ENCODE data around the gene MCF2L.

Gene MCF2L

GRCh38 chr13:113017506-113018215, 48.6 kb downstream of the MCF2L start:
- Histone ChIP-seq H3K27ac (no peak overlapping the region), H3K4me3 (ENCODE audit: low read depth, low read length) (no peak overlapping the region), H3K27me3 (replicated peaks) (peaks cover 3% of the 10 kb centered on the region), H3K36me3 (replicated peaks) (no peaks in the 10 kb centered on the region)
- TF ChIP-seq, protein P1, sequence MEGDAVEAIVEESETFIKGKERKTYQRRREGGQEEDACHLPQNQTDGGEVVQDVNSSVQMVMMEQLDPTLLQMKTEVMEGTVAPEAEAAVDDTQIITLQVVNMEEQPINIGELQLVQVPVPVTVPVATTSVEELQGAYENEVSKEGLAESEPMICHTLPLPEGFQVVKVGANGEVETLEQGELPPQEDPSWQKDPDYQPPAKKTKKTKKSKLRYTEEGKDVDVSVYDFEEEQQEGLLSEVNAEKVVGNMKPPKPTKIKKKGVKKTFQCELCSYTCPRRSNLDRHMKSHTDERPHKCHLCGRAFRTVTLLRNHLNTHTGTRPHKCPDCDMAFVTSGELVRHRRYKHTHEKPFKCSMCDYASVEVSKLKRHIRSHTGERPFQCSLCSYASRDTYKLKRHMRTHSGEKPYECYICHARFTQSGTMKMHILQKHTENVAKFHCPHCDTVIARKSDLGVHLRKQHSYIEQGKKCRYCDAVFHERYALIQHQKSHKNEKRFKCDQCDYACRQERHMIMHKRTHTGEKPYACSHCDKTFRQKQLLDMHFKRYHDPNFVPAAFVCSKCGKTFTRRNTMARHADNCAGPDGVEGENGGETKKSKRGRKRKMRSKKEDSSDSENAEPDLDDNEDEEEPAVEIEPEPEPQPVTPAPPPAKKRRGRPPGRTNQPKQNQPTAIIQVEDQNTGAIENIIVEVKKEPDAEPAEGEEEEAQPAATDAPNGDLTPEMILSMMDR (IDR thresholded peaks at IDR 0.05; ENCODE audit: low read depth, low read length, missing control alignments): no peak
- in situ Hi-C loops (cut with HindIII; ENCODE audit: low pct_ligation_motif_present, low sequenced_read_pairs): no loop called here
- no peak for DNase-seq

DNA sequence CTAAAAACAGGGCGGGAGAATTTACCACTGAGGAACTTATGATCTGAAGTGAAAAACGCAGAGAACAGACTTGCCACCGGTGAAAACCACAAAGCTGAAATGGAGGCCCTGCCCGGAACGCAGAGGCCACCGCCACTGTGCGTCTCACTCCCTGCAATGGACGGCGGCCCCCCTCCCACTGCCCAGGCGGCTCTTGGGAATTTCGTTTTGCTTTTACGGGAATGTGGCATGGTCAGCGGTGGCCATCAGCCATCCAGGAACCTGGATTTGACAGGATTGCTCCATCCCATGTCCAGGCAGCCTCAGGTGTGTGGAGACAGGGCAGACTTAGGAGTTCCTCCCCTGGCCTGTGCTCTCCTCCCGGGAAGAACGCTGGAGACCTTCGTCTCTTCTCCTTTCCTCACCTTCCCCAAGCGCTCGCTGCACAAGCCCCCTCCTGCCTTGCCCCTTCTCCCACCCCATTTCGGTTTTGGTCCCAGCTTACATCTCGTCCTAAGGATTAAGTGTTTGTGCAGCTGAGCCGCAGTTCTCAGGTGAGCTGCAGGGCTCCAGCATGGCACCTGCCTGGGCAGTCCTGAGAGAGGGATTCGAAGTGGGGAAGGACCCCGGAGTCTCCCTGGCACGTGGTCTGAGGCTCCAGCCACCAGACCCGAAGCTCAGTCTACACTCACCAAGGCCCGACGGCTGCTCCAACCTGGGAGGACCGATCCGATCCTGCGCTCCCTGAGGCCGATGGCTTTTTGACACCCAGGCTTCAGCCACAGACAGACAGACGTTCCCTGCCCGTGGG, 49.9 kb downstream of the MCF2L start:
- H3K36me3 ChIP-seq (replicated peaks): no peaks in the 10 kb centered on the region
- in situ Hi-C loops (cut with HindIII; ENCODE audit: low pct_ligation_motif_present, low sequenced_read_pairs): no loop called here

DNA sequence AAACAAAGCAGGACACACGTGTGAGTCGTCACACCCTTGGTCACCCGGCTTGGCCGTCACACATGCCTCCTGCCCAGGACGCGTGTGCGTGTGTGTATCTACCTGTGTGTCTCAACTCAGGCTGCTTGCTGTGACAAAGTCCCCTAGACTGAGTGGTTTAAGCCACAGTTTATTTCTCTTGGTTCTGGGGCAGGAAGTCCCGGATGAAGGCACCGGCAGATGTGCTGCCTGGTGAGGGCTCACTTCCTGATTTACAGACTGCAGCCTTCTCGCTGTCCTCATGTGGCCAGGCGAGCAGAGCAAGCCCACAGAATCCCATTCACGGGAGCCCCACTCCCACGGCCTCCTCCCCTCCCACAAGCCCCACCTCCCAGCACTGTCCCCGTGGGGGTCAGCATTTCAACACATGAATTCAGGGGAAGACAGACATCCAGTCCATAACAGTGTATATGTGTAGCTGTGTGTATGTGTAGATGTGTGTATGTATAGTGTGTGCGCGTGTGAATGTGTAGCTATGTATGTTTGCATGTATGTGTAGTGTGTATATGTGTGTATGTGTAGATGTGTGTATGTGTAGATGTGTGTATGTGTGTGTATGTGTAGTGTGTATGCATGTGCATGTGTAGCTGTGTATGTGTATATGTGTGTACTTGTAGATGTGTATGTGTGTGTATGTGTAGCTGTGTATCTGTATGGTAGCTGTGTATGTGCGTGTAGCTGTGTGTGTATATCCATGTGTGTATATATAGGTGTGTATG, 51.5 kb downstream of the MCF2L start:
- Histone ChIP-seq H3K27ac (no peak overlapping the region), H3K4me3 (ENCODE audit: low read depth, low read length) (no peak overlapping the region), H3K36me3 (replicated peaks) (no peaks in the 10 kb centered on the region), H3K27me3 (replicated peaks) (peaks cover 15% of the 10 kb centered on the region)
- in situ Hi-C loops (cut with HindIII; ENCODE audit: low pct_ligation_motif_present, low sequenced_read_pairs): no loop called here
- no peak for DNase-seq
- TF ChIP-seq, protein P1 (IDR thresholded peaks at IDR 0.05; ENCODE audit: low read depth, low read length, missing control alignments): no peak

More for the DNA sequence above, 49.9 kb downstream of the MCF2L start:
- Histone ChIP-seq H3K4me3 (ENCODE audit: low read depth, low read length) (no peak overlapping the region), H3K27ac (no peak overlapping the region), H3K27me3 (replicated peaks) (peaks cover 14% of the 10 kb centered on the region)
- TF ChIP-seq, protein P1 (IDR thresholded peaks at IDR 0.05; ENCODE audit: low read depth, low read length, missing control alignments): no peak
- DNase-seq: no peak

GRCh38 chr13:113021391-113021790, 52.4 kb downstream of the MCF2L start:
- in situ Hi-C loops (cut with HindIII; ENCODE audit: low pct_ligation_motif_present, low sequenced_read_pairs): no loop called here
- no peaks in the 10 kb centered on the region for H3K36me3 ChIP-seq (replicated peaks)
- TF ChIP-seq, protein P1 (IDR thresholded peaks at IDR 0.05; ENCODE audit: low read depth, low read length, missing control alignments): no peak
- no peak overlapping the region for H3K27ac ChIP-seq
- H3K27me3 ChIP-seq (replicated peaks): peaks cover 15% of the 10 kb centered on the region
- no peak overlapping the region for H3K4me3 ChIP-seq (ENCODE audit: low read depth, low read length)
- no peak for DNase-seq

DNA sequence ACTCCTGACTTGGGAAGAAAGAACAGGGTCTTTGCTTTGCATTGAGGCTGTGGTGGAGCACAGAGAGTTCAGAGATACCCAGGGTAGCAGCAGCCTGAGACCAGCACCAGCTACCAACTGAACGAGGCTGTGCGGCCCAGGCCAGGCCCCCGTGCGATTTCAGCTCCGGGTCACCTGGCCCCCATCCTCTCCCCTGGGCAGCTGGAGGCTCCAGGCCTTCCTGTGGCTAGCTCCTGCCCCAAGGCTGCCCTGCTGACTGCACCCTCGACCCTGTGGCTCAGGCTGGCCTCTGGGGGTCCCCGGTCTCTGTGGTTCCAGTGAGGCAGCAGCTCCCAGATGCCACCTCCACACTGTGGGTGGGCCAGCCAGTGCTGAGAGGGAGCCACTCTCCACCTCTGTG, 52.8 kb downstream of the MCF2L start:
- in situ Hi-C loops (cut with HindIII; ENCODE audit: low pct_ligation_motif_present, low sequenced_read_pairs): no loop called here
- TF ChIP-seq, protein P1 (IDR thresholded peaks at IDR 0.05; ENCODE audit: low read depth, low read length, missing control alignments): no peak

More for the DNA sequence above, 52.8 kb downstream of the MCF2L start:
- peaks cover 15% of the 10 kb centered on the region for H3K27me3 ChIP-seq (replicated peaks)
- H3K36me3 ChIP-seq (replicated peaks): no peaks in the 10 kb centered on the region
- H3K27ac ChIP-seq: no peak overlapping the region
- no peak for DNase-seq
- no peak overlapping the region for H3K4me3 ChIP-seq (ENCODE audit: low read depth, low read length)

All from brain microvascular endothelial cell (primary cell).